ENCODE measurements around the gene RPRD1A. TPM values are rescaled to one million over a fixed set of nuclear protein-coding genes. Genes with fewer than 3 reads are reported as not detected.
"Not testable (repeated sequence)": the region's sequence is repeated elsewhere in the genome, so short reads cannot be mapped to it uniquely, and the experiment has no call there.

RPRD1A gene
- polyA plus RNA-seq, 1 donor: 52.2 TPM

GRCh38 chr18:36035253-36035652, 32.1 kb downstream of the RPRD1A start:
- Histone ChIP-seq H3K27me3 (ENCODE audit: control insufficient read depth, insufficient read depth, low read length) (no peaks in the 10 kb centered on the region), H3K4me1 (ENCODE audit: control insufficient read depth, insufficient read depth, low read length) (no peaks in the 10 kb centered on the region), H3K4me3 (ENCODE audit: low read length) (no peak overlapping the region), H3K36me3 (ENCODE audit: control insufficient read depth, insufficient read depth, low read length) (peaks cover 9% of the 10 kb centered on the region), H3K27ac (ENCODE audit: low read length) (no peak overlapping the region), H3K9me3 (ENCODE audit: control insufficient read depth, low read depth, low read length) (peaks cover 12% of the 10 kb centered on the region)
- no peak for DNase-seq

- H3K27ac ChIP-seq (ENCODE audit: low read length): no peak overlapping the region
- no peak overlapping the region for H3K4me3 ChIP-seq (ENCODE audit: low read length)
- peaks cover 12% of the 10 kb centered on the region for H3K36me3 ChIP-seq (ENCODE audit: control insufficient read depth, insufficient read depth, low read length)
- peaks cover 9% of the 10 kb centered on the region for H3K9me3 ChIP-seq (ENCODE audit: control insufficient read depth, low read depth, low read length)
- WGBS (ENCODE audit: insufficient coverage, low lambda C conversion rate): 88% methylated on average over 1 of the region's 1 CpG
- no peaks in the 10 kb centered on the region for H3K27me3 ChIP-seq (ENCODE audit: control insufficient read depth, insufficient read depth, low read length)
- no peaks in the 10 kb centered on the region for H3K4me1 ChIP-seq (ENCODE audit: control insufficient read depth, insufficient read depth, low read length)
- DNase-seq: no peak
Measured at GRCh38 chr18:36034299-36034895, 33.0 kb downstream of the RPRD1A start.

GRCh38 chr18:36031903-36032302, 35.5 kb downstream of the RPRD1A start:
- peaks cover 16% of the 10 kb centered on the region for H3K36me3 ChIP-seq (ENCODE audit: control insufficient read depth, insufficient read depth, low read length)
- H3K4me3 ChIP-seq (ENCODE audit: low read length): no peak overlapping the region
- no peaks in the 10 kb centered on the region for H3K4me1 ChIP-seq (ENCODE audit: control insufficient read depth, insufficient read depth, low read length)
- H3K27ac ChIP-seq (ENCODE audit: low read length): no peak overlapping the region
- DNase-seq: no peak
- no peaks in the 10 kb centered on the region for H3K9me3 ChIP-seq (ENCODE audit: control insufficient read depth, low read depth, low read length)
- 100% methylated on average over 2 of the region's 2 CpGs for WGBS (ENCODE audit: insufficient coverage, low lambda C conversion rate)
- no peaks in the 10 kb centered on the region for H3K27me3 ChIP-seq (ENCODE audit: control insufficient read depth, insufficient read depth, low read length)

GRCh38 chr18:36031407-36031806, 36.0 kb downstream of the RPRD1A start:
- 100% methylated on average over 1 of the region's 2 CpGs for WGBS (ENCODE audit: insufficient coverage, low lambda C conversion rate)
- no peak for DNase-seq
- Histone ChIP-seq H3K9me3 (ENCODE audit: control insufficient read depth, low read depth, low read length) (no peaks in the 10 kb centered on the region), H3K4me3 (ENCODE audit: low read length) (no peak overlapping the region), H3K27ac (ENCODE audit: low read length) (no peak overlapping the region), H3K4me1 (ENCODE audit: control insufficient read depth, insufficient read depth, low read length) (no peaks in the 10 kb centered on the region), H3K27me3 (ENCODE audit: control insufficient read depth, insufficient read depth, low read length) (no peaks in the 10 kb centered on the region), H3K36me3 (ENCODE audit: control insufficient read depth, insufficient read depth, low read length) (peaks cover 19% of the 10 kb centered on the region)

- Histone ChIP-seq H3K4me3 (ENCODE audit: low read length) (no peak overlapping the region), H3K27ac (ENCODE audit: low read length) (no peak overlapping the region), H3K27me3 (ENCODE audit: control insufficient read depth, insufficient read depth, low read length) (no peaks in the 10 kb centered on the region), H3K36me3 (ENCODE audit: control insufficient read depth, insufficient read depth, low read length) (peaks cover 24% of the 10 kb centered on the region), H3K4me1 (ENCODE audit: control insufficient read depth, insufficient read depth, low read length) (no peaks in the 10 kb centered on the region), H3K9me3 (ENCODE audit: control insufficient read depth, low read depth, low read length) (no peaks in the 10 kb centered on the region)
- WGBS (ENCODE audit: insufficient coverage, low lambda C conversion rate): 100% methylated on average over 1 of the region's 2 CpGs
- no peak for DNase-seq
Measured at GRCh38 chr18:36028859-36029258, 38.5 kb downstream of the RPRD1A start.

- Histone ChIP-seq H3K27ac (ENCODE audit: low read length) (no peak overlapping the region), H3K27me3 (ENCODE audit: control insufficient read depth, insufficient read depth, low read length) (no peaks in the 10 kb centered on the region), H3K4me3 (ENCODE audit: low read length) (no peak overlapping the region), H3K4me1 (ENCODE audit: control insufficient read depth, insufficient read depth, low read length) (no peaks in the 10 kb centered on the region), H3K9me3 (ENCODE audit: control insufficient read depth, low read depth, low read length) (no peaks in the 10 kb centered on the region), H3K36me3 (ENCODE audit: control insufficient read depth, insufficient read depth, low read length) (peaks cover 20% of the 10 kb centered on the region)
- no peak for DNase-seq
- WGBS (ENCODE audit: insufficient coverage, low lambda C conversion rate): no CpG with 5 or more reads among the region's 1 CpG
Measured at GRCh38 chr18:36025025-36025424, 42.3 kb downstream of the RPRD1A start.

- not testable (repeated sequence) for H3K4me3 ChIP-seq (ENCODE audit: low read length); H3K27me3 ChIP-seq (ENCODE audit: control insufficient read depth, insufficient read depth, low read length); DNase-seq; H3K9me3 ChIP-seq (ENCODE audit: control insufficient read depth, low read depth, low read length); H3K27ac ChIP-seq (ENCODE audit: low read length); H3K4me1 ChIP-seq (ENCODE audit: control insufficient read depth, insufficient read depth, low read length)
- peaks cover 18% of the 10 kb centered on the region for H3K36me3 ChIP-seq (ENCODE audit: control insufficient read depth, insufficient read depth, low read length)
- WGBS (ENCODE audit: insufficient coverage, low lambda C conversion rate): 100% methylated on average over 1 of the region's 3 CpGs
Measured at GRCh38 chr18:36024241-36024640, 43.1 kb downstream of the RPRD1A start.

- H3K36me3 ChIP-seq (ENCODE audit: control insufficient read depth, insufficient read depth, low read length): peaks cover 12% of the 10 kb centered on the region
- H3K27me3 ChIP-seq (ENCODE audit: control insufficient read depth, insufficient read depth, low read length): no peaks in the 10 kb centered on the region
- no peaks in the 10 kb centered on the region for H3K4me1 ChIP-seq (ENCODE audit: control insufficient read depth, insufficient read depth, low read length)
- no CpG with 5 or more reads among the region's 1 CpG for WGBS (ENCODE audit: insufficient coverage, low lambda C conversion rate)
- no peak for DNase-seq
- no peak overlapping the region for H3K27ac ChIP-seq (ENCODE audit: low read length)
- H3K9me3 ChIP-seq (ENCODE audit: control insufficient read depth, low read depth, low read length): no peaks in the 10 kb centered on the region
- no peak overlapping the region for H3K4me3 ChIP-seq (ENCODE audit: low read length)
Measured at GRCh38 chr18:36023336-36023735, 44.0 kb downstream of the RPRD1A start.

- no peak overlapping the region for H3K27ac ChIP-seq (ENCODE audit: low read length)
- WGBS (ENCODE audit: insufficient coverage, low lambda C conversion rate): 89% methylated on average over 1 of the region's 3 CpGs
- no peaks in the 10 kb centered on the region for H3K27me3 ChIP-seq (ENCODE audit: control insufficient read depth, insufficient read depth, low read length)
- DNase-seq: no peak
- no peaks in the 10 kb centered on the region for H3K9me3 ChIP-seq (ENCODE audit: control insufficient read depth, low read depth, low read length)
- H3K4me1 ChIP-seq (ENCODE audit: control insufficient read depth, insufficient read depth, low read length): no peaks in the 10 kb centered on the region
- H3K36me3 ChIP-seq (ENCODE audit: control insufficient read depth, insufficient read depth, low read length): peaks cover 2% of the 10 kb centered on the region
- no peak overlapping the region for H3K4me3 ChIP-seq (ENCODE audit: low read length)
Measured at GRCh38 chr18:36020174-36020711, 47.1 kb downstream of the RPRD1A start.

- no CpG with 5 or more reads among the region's 2 CpGs for WGBS (ENCODE audit: insufficient coverage, low lambda C conversion rate)
Measured at GRCh38 chr18:36017232-36017631, 50.1 kb downstream of the RPRD1A start.

GRCh38 chr18:36015629-36016028, 51.7 kb downstream of the RPRD1A start:
- no peaks in the 10 kb centered on the region for H3K9me3 ChIP-seq (ENCODE audit: control insufficient read depth, low read depth, low read length)
- H3K36me3 ChIP-seq (ENCODE audit: control insufficient read depth, insufficient read depth, low read length): no peaks in the 10 kb centered on the region
- no peak for DNase-seq
- H3K4me1 ChIP-seq (ENCODE audit: control insufficient read depth, insufficient read depth, low read length): no peaks in the 10 kb centered on the region
- H3K4me3 ChIP-seq (ENCODE audit: low read length): no peak overlapping the region
- H3K27me3 ChIP-seq (ENCODE audit: control insufficient read depth, insufficient read depth, low read length): no peaks in the 10 kb centered on the region
- no peak overlapping the region for H3K27ac ChIP-seq (ENCODE audit: low read length)
- no CpG with 5 or more reads among the region's 3 CpGs for WGBS (ENCODE audit: insufficient coverage, low lambda C conversion rate)

More at GRCh38 chr18:36017232-36017631, 50.1 kb downstream of the RPRD1A start:
- Histone ChIP-seq H3K9me3 (ENCODE audit: control insufficient read depth, low read depth, low read length) (no peaks in the 10 kb centered on the region), H3K27me3 (ENCODE audit: control insufficient read depth, insufficient read depth, low read length) (no peaks in the 10 kb centered on the region), H3K27ac (ENCODE audit: low read length) (no peak overlapping the region), H3K4me1 (ENCODE audit: control insufficient read depth, insufficient read depth, low read length) (no peaks in the 10 kb centered on the region), H3K36me3 (ENCODE audit: control insufficient read depth, insufficient read depth, low read length) (no peaks in the 10 kb centered on the region), H3K4me3 (ENCODE audit: low read length) (no peak overlapping the region)
- DNase-seq: no peak

Measured in large intestine (tissue), 3 donors.